ENCODE results near the gene HCCS. TPM values are rescaled to one million over a fixed set of nuclear protein-coding genes. Genes with fewer than 3 reads are reported as not detected.

Gene HCCS
- total RNA-seq, 2 donors from 2014 or later = 20.1 to 24.7 TPM

DNA sequence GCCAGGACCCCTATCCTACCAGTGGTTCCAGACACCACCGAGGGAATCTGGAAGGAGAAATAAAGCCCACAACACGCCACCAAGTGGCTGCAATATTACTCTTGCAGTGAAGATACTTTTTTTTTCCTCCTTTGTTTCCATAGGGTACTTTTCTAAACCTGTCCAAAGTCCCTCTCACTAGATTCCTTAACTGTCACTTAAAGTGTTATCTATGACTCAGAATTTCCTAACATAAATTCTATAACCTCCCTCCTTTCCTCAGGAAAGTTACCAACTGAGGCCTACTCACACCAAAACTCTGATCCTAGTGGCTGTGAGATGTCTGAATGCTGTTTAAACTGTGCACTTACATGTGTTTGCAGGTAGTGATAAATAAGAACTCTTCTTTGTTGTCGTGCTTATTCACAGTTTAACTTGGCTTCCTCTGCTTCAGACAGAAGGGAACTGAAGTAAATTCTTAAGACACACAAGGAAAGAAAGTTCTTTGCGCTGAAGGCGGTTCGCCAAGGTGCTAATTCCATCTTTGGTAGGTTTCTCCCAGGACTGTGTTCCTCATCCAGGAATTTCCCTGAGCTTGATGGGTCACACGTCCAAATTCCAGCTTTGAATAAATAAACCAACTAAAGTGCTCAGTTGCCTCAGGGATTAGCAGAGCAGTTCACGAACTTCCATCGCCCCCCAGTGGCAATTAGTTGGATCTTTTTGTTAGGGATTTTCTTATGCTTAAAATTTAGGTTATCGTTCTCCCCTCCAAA is 10.7 kb upstream of the HCCS start:
- Histone ChIP-seq H3K4me1 (ENCODE audit: control insufficient read depth, insufficient read depth, low read length) (no peaks in the 10 kb centered on the region), H3K36me3 (ENCODE audit: control insufficient read depth, insufficient read depth, low read length) (no peaks in the 10 kb centered on the region), H3K9ac (ENCODE audit: extremely low read depth, low read length, poor library complexity, severe bottlenecking) (no peak overlapping the region), H3K27me3 (ENCODE audit: control insufficient read depth, insufficient read depth, low read length, poor library complexity, severe bottlenecking) (no peaks in the 10 kb centered on the region), H3K4me3 (ENCODE audit: low read length) (no peak overlapping the region), H3K9me3 (ENCODE audit: control insufficient read depth, low read length) (no peaks in the 10 kb centered on the region), H3K27ac (ENCODE audit: low read depth, low read length) (peak overlapping the region; percentile 57)
- TF ChIP-seq, protein P1, sequence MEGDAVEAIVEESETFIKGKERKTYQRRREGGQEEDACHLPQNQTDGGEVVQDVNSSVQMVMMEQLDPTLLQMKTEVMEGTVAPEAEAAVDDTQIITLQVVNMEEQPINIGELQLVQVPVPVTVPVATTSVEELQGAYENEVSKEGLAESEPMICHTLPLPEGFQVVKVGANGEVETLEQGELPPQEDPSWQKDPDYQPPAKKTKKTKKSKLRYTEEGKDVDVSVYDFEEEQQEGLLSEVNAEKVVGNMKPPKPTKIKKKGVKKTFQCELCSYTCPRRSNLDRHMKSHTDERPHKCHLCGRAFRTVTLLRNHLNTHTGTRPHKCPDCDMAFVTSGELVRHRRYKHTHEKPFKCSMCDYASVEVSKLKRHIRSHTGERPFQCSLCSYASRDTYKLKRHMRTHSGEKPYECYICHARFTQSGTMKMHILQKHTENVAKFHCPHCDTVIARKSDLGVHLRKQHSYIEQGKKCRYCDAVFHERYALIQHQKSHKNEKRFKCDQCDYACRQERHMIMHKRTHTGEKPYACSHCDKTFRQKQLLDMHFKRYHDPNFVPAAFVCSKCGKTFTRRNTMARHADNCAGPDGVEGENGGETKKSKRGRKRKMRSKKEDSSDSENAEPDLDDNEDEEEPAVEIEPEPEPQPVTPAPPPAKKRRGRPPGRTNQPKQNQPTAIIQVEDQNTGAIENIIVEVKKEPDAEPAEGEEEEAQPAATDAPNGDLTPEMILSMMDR (conservative IDR thresholded peaks at IDR 0.05) = peak; percentile 73
- Mint-ChIP-seq H3K4me1 (peaks cover 3% of the 10 kb centered on the region), H3K4me3 (no peak overlapping the region), H3K36me3 (ENCODE audit: low read depth) (no peaks in the 10 kb centered on the region), H3K27ac (no peak overlapping the region), H3K9me3 (peaks cover 36% of the 10 kb centered on the region), H3K27me3 (ENCODE audit: insufficient read depth) (no peaks in the 10 kb centered on the region)
- DNase-seq = peak; percentile 62
- 50 to 88% methylated on average over 6 to 10 of the region's 10 CpGs for WGBS, 2 experiments (ENCODE audit: insufficient coverage in 1 of 2, insufficient read length in 1 of 2)

DNA sequence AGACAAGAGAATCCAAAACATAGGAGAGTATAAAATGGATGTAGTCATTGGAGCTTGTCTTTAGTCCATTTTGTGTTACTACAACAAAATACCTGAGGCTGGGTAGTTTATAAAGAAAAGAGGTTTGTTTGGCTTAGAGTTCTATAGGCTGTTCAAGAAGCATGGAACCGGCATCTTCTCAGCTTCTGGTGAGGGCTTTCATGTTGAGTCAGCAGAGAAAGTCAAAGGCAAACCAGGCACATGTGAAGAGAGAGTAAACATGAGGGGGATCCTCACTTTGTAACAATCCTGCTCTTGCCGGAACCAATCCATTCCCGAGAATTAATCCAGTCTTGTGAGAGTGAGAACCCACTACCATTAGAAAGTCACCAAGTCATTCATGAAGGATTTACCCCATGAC is 8.1 kb upstream of the HCCS start:
- DNase-seq = no peak
- H3K4me3 Mint-ChIP-seq = no peak overlapping the region
- peaks cover 3% of the 10 kb centered on the region for H3K4me1 Mint-ChIP-seq
- no peak overlapping the region for H3K9ac ChIP-seq (ENCODE audit: extremely low read depth, low read length, poor library complexity, severe bottlenecking)
- H3K36me3 Mint-ChIP-seq (ENCODE audit: low read depth) = no peaks in the 10 kb centered on the region
- no peak overlapping the region for H3K4me3 ChIP-seq (ENCODE audit: low read length)
- H3K27ac Mint-ChIP-seq = no peak overlapping the region
- H3K27me3 Mint-ChIP-seq (ENCODE audit: insufficient read depth) = no peaks in the 10 kb centered on the region
- H3K27me3 ChIP-seq (ENCODE audit: control insufficient read depth, insufficient read depth, low read length, poor library complexity, severe bottlenecking) = no peaks in the 10 kb centered on the region
- no peaks in the 10 kb centered on the region for H3K9me3 ChIP-seq (ENCODE audit: control insufficient read depth, low read length)
- H3K9me3 Mint-ChIP-seq = peaks cover 44% of the 10 kb centered on the region
- H3K27ac ChIP-seq (ENCODE audit: low read depth, low read length) = no peak overlapping the region
- no peaks in the 10 kb centered on the region for H3K36me3 ChIP-seq (ENCODE audit: control insufficient read depth, insufficient read depth, low read length)
- TF ChIP-seq, protein P1 (conservative IDR thresholded peaks at IDR 0.05) = no peak
- no peaks in the 10 kb centered on the region for H3K4me1 ChIP-seq (ENCODE audit: control insufficient read depth, insufficient read depth, low read length)
- 83 to 98% methylated on average over 2 to 3 of the region's 3 CpGs for WGBS, 2 experiments (ENCODE audit: insufficient coverage in 1 of 2, insufficient read length in 1 of 2)

DNA sequence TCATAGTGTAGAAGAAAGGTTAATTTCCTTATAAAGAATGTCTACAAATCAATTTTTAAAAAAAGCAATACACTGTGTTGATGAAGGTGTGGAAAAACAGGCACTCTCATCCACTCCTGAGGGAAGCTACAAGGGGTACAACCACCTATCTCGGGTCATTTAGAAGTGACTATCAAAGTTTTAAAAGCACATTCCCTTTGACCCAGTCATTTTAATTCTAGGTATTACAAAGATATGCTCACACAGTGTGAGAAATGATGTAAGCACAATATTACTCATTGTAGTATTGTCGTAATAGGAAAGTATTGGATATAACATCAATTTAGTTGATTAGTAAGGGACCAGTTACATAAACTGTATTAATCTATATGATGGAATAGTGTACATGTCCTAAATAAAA is 7.4 kb upstream of the HCCS start:
- no peak overlapping the region for H3K4me3 ChIP-seq (ENCODE audit: low read length)
- H3K9ac ChIP-seq (ENCODE audit: extremely low read depth, low read length, poor library complexity, severe bottlenecking) = no peak overlapping the region
- Mint-ChIP-seq H3K9me3 (peaks cover 39% of the 10 kb centered on the region), H3K36me3 (ENCODE audit: low read depth) (no peaks in the 10 kb centered on the region), H3K4me3 (no peak overlapping the region), H3K4me1 (peaks cover 3% of the 10 kb centered on the region), H3K27ac (no peak overlapping the region), H3K27me3 (ENCODE audit: insufficient read depth) (no peaks in the 10 kb centered on the region)
- H3K9me3 ChIP-seq (ENCODE audit: control insufficient read depth, low read length) = no peaks in the 10 kb centered on the region
- TF ChIP-seq, protein P1 (conservative IDR thresholded peaks at IDR 0.05) = no peak
- H3K36me3 ChIP-seq (ENCODE audit: control insufficient read depth, insufficient read depth, low read length) = no peaks in the 10 kb centered on the region
- 90% methylated on average over 2 of the region's 2 CpGs; no CpG with 5 or more reads in 1 of the 2 experiments for WGBS, 2 experiments (ENCODE audit: insufficient coverage in 1 of 2, insufficient read length in 1 of 2)
- no peaks in the 10 kb centered on the region for H3K4me1 ChIP-seq (ENCODE audit: control insufficient read depth, insufficient read depth, low read length)
- no peaks in the 10 kb centered on the region for H3K27me3 ChIP-seq (ENCODE audit: control insufficient read depth, insufficient read depth, low read length, poor library complexity, severe bottlenecking)
- no peak overlapping the region for H3K27ac ChIP-seq (ENCODE audit: low read depth, low read length)
- DNase-seq = no peak
